H1 (cell line): Measurements from ENCODE around the gene ZNF860. TPM values are rescaled to one million over a fixed set of nuclear protein-coding genes. Genes with fewer than 3 reads are reported as not detected.

ENCODE experiments used
- CTCF ChIA-PET: fragments of 300-600 bp; sonication (Branson Sonifier 250); formaldehyde crosslinking; loops from one replicate; lab custom pipeline; 2021; ENCODE audit not compliant: partially characterized antibody; lab: Charles Lee
- POLR2A ChIA-PET: fragments of 300-600 bp; sonication (Branson Sonifier 250); formaldehyde crosslinking; loops from one replicate; lab custom pipeline; 2021; ENCODE audit warnings: inconsistent platforms; ENCODE audit not compliant: partially characterized antibody; lab: Charles Lee
- DNase-seq, 2 experiments: peaks; one replicate each; pipeline versions ENCODE4 v3.0.0 to v3.0.0-alpha.2; 2010 to 2022; ENCODE audit warnings: low spot score in 2 of 2, low read depth in 1 of 2, mixed read lengths in 1 of 2
- FAIRE-seq: peaks from 2 replicates; lab custom pipeline; 2011; peaks lifted over from hg19 to GRCh38; lab: Jason Lieb, UNC
- H2AFZ ChIP-seq: 2 replicates; pipeline ENCODE4 v1.8.1; 2012; ENCODE audit warnings: low read length, inconsistent platforms
- H2AK5ac ChIP-seq: 2 replicates; pipeline ENCODE4 v1.6.1; 2013; ENCODE audit warnings: low read depth, low read length
- H2BK120ac ChIP-seq: replicated peaks from 2 replicates; pipeline ENCODE3; 2013; ENCODE audit warnings: low read depth, low read length, inconsistent platforms
- H2BK12ac ChIP-seq: 2 replicates; pipeline ENCODE4 v1.6.1; 2013; ENCODE audit warnings: low read depth, low read length
- H2BK15ac ChIP-seq: 2 replicates; pipeline ENCODE4 v1.6.1; 2013; ENCODE audit warnings: low read length
- H2BK20ac ChIP-seq: 2 replicates; pipeline ENCODE4 v1.6.1; 2013; ENCODE audit warnings: low read length
- H2BK5ac ChIP-seq: 2 replicates; pipeline ENCODE4 v1.6.1; 2013; ENCODE audit warnings: low read depth, low read length
- H3K14ac ChIP-seq: 2 replicates; pipeline ENCODE4 v1.6.1; 2013; ENCODE audit warnings: inconsistent platforms; ENCODE audit not compliant: insufficient read length
- H3K18ac ChIP-seq: 2 replicates; pipeline ENCODE4 v1.6.1; 2013; ENCODE audit warnings: low read length; ENCODE audit errors: extremely low read depth
- H3K23ac ChIP-seq: 2 replicates; pipeline ENCODE4 v1.6.1; 2013; ENCODE audit warnings: inconsistent platforms; ENCODE audit not compliant: insufficient read length
- H3K23me2 ChIP-seq: 2 replicates; pipeline ENCODE4 v1.6.1; 2013; ENCODE audit warnings: low read depth, low read length
- H3K27ac ChIP-seq: 2 replicates; pipeline ENCODE4 v1.6.1; 2011; ENCODE audit warnings: low read depth, low read length, inconsistent platforms
- H3K27me3 ChIP-seq, 4 experiments: replicated peaks in 1 of 4; 1 replicate in 1 of 4; 2 replicates in 3 of 4; pipeline versions ENCODE4 v1.6.1 to v1.8.1; 2011 to 2013; ENCODE audit warnings: low read length in 3 of 4, mild to moderate bottlenecking in 3 of 4, inconsistent platforms in 2 of 4, mixed read lengths in 2 of 4, moderate library complexity in 1 of 4; ENCODE audit not compliant: control insufficient read depth in 3 of 4, insufficient read depth in 3 of 4; ENCODE audit errors: extremely low read depth in 1 of 4
- H3K36me3 ChIP-seq, 4 experiments: 2 replicates each; pipeline versions ENCODE4 v1.6.1 to v1.8.1; 2011 to 2013; ENCODE audit warnings: mild to moderate bottlenecking in 4 of 4, low read length in 3 of 4, moderate library complexity in 2 of 4, control low read depth in 1 of 4, inconsistent platforms in 1 of 4; ENCODE audit not compliant: insufficient read depth in 4 of 4, control insufficient read depth in 2 of 4
- H3K4ac ChIP-seq: replicated peaks from 2 replicates; pipeline ENCODE3; 2013; ENCODE audit warnings: low read length, low read depth, mixed read lengths, inconsistent platforms; ENCODE audit not compliant: insufficient read length
- H3K4me1 ChIP-seq, 4 experiments: replicated peaks in 1 of 4; 1 replicate in 1 of 4; 2 replicates in 3 of 4; pipeline versions ENCODE4 v1.6.1 to v1.8.1; 2011 to 2013; ENCODE audit warnings: low read length in 3 of 4, inconsistent platforms in 2 of 4, mixed read lengths in 1 of 4; ENCODE audit not compliant: insufficient read depth in 4 of 4, control insufficient read depth in 3 of 4
- H3K4me2 ChIP-seq, 2 experiments: 2 replicates each; pipeline versions ENCODE4 v1.6.1 to v1.8.1; 2011 to 2013; ENCODE audit warnings: low read depth in 2 of 2, low read length in 2 of 2, control low read depth in 1 of 2, inconsistent platforms in 1 of 2, mild to moderate bottlenecking in 1 of 2; ENCODE audit not compliant: insufficient read depth in 1 of 2
- H3K4me3 ChIP-seq, 4 experiments: fragments of 200-600, 300-600 bp in 1 of 4; sonication (generic), shearing (Covaris generic), sonication (Bioruptor Twin) in 1 of 4; 2 replicates each; pipeline versions ENCODE4 v1.5.1 to v1.8.1; 2011 to 2016; ENCODE audit warnings: low read length in 4 of 4, low read depth in 3 of 4, control low read depth in 2 of 4, inconsistent platforms in 2 of 4, mild to moderate bottlenecking in 2 of 4, mixed read lengths in 1 of 4, moderate library complexity in 1 of 4; ENCODE audit not compliant: insufficient read depth in 2 of 4; ENCODE audit errors: extremely low read depth in 1 of 4
- H3K56ac ChIP-seq: replicated peaks from 2 replicates; pipeline ENCODE3; 2013; ENCODE audit warnings: low read depth, mild to moderate bottlenecking, mixed read lengths, low read length, inconsistent platforms; ENCODE audit not compliant: insufficient read length
- H3K79me1 ChIP-seq: 2 replicates; pipeline ENCODE4 v1.6.1; 2013; ENCODE audit warnings: low read depth, low read length, control low read depth
- H3K79me2 ChIP-seq, 2 experiments: 2 replicates each; pipeline versions ENCODE4 v1.6.1 to v1.8.1; 2012 to 2013; ENCODE audit warnings: low read length in 2 of 2, mild to moderate bottlenecking in 2 of 2, inconsistent platforms in 1 of 2; ENCODE audit not compliant: insufficient read depth in 2 of 2, control insufficient read depth in 1 of 2
- H3K9ac ChIP-seq, 4 experiments: replicated peaks in 1 of 4; 1 replicate in 1 of 4; 2 replicates in 3 of 4; pipeline versions ENCODE4 v1.6.1 to v1.8.1; 2011 to 2013; ENCODE audit warnings: low read depth in 3 of 4, low read length in 3 of 4, control low read depth in 2 of 4, mild to moderate bottlenecking in 2 of 4, moderate library complexity in 2 of 4, inconsistent platforms in 1 of 4; ENCODE audit errors: extremely low read depth in 1 of 4
- H3K9me3 ChIP-seq, 2 experiments: 2 replicates each; pipeline versions ENCODE4 v1.6.1 to v1.8.1; 2012 to 2013; ENCODE audit warnings: mild to moderate bottlenecking in 2 of 2, moderate library complexity in 2 of 2, control low read depth in 1 of 2, inconsistent platforms in 1 of 2, low read depth in 1 of 2, low read length in 1 of 2, mixed read lengths in 1 of 2; ENCODE audit not compliant: insufficient read depth in 2 of 2
- H4K20me1 ChIP-seq, 2 experiments: replicated peaks in 1 of 2; 2 replicates each; pipeline versions ENCODE3 to v1.8.1; 2011 to 2013; ENCODE audit warnings: inconsistent platforms in 2 of 2, low read length in 2 of 2, mild to moderate bottlenecking in 1 of 2; ENCODE audit not compliant: insufficient read depth in 2 of 2, control insufficient read depth in 1 of 2
- H4K5ac ChIP-seq: 2 replicates; pipeline ENCODE4 v1.6.1; 2013; ENCODE audit warnings: low read length, low read depth, mixed read lengths, inconsistent platforms; ENCODE audit not compliant: insufficient read length
- H4K8ac ChIP-seq: 2 replicates; pipeline ENCODE4 v1.8.0; 2013; ENCODE audit warnings: mild to moderate bottlenecking, moderate library complexity, low read length, inconsistent platforms; ENCODE audit not compliant: insufficient read depth; ENCODE audit errors: extremely low read depth
- H4K91ac ChIP-seq: replicated peaks from 2 replicates; pipeline ENCODE3; 2013; ENCODE audit warnings: low read length, mixed read lengths, inconsistent platforms; ENCODE audit not compliant: insufficient read length
- ASH2L ChIP-seq: fragments of 200-600, 300-600 bp; sonication (generic); IDR thresholded peaks from one replicate; pipeline ENCODE4 v1.7.1; 2017; ENCODE audit warnings: low read length
- CHD1 ChIP-seq: IDR thresholded peaks from 2 replicates; pipeline ENCODE4 v1.6.1; 2012; ENCODE audit warnings: low read depth, low read length, improper control_type of control experiment
- CREB1 ChIP-seq: IDR thresholded peaks from 2 replicates; pipeline ENCODE4 v1.6.1; 2012; ENCODE audit warnings: inconsistent platforms
- EP300 ChIP-seq, 2 experiments: IDR thresholded peaks; 1 replicate in 1 of 2; 2 replicates in 1 of 2; pipeline ENCODE4 v1.6.1; 2011 to 2012; ENCODE audit warnings: low read depth in 2 of 2, low read length in 2 of 2, mild to moderate bottlenecking in 2 of 2, borderline replicate concordance in 1 of 2, inconsistent platforms in 1 of 2, moderate library complexity in 1 of 2
- KDM4A ChIP-seq: IDR thresholded peaks from one replicate; pipeline ENCODE4 v1.7.1; 2012; ENCODE audit warnings: low read depth, mild to moderate bottlenecking, moderate library complexity, low read length, inconsistent platforms; ENCODE audit not compliant: severe bottlenecking
- MAX ChIP-seq: IDR thresholded peaks from 2 replicates; pipeline ENCODE4 v1.6.1; 2012; ENCODE audit warnings: inconsistent platforms
- POU5F1 ChIP-seq: IDR thresholded peaks from 2 replicates; pipeline ENCODE4 v1.6.1; 2011; ENCODE audit warnings: low read depth, mild to moderate bottlenecking, low read length, moderate library complexity
- RXRA ChIP-seq: IDR thresholded peaks from 2 replicates; pipeline ENCODE4 v1.6.1; 2011; ENCODE audit warnings: low read depth, mild to moderate bottlenecking, low read length, moderate library complexity; ENCODE audit not compliant: insufficient read depth
- WGBS, 2 experiments: shearing (Covaris generic) in 1 of 2; methylation state at CpG; one replicate each; pipeline versions ENCODE4 v1.1.6 to v1.1.7; 2013 to 2015; ENCODE audit warnings: low lambda C conversion rate in 2 of 2, mixed read lengths in 2 of 2, inconsistent platforms in 1 of 2, low coverage in 1 of 2, missing lambda C conversion rate in 1 of 2; ENCODE audit not compliant: insufficient replicate concordance in 2 of 2, insufficient coverage in 1 of 2, insufficient read length in 1 of 2; ENCODE audit errors: extremely low coverage in 1 of 2, missing lambda C conversion rate in 1 of 2; 5-methylcytosine and 5-hydroxymethylcytosine counted together
- polyA plus RNA-seq, 7 experiments: library from polyadenylated mRNA; depleted of rRNA in 3 of 7; stranded (reverse) in 5 of 7; unstranded in 2 of 7; fragments of >200 nt in 5 of 7; fragments of 200-250 nt in 2 of 7; gene quantifications; 1 replicate in 5 of 7; 2 replicates in 1 of 7; 4 replicates in 1 of 7; pipeline versions ENCODE4 v1.2.1 to v1.2.3, GENCODE V29; 2011 to 2013; ENCODE audit warnings: missing spikeins in 2 of 7, mixed read lengths in 2 of 7
- total RNA-seq: library from RNA; stranded (reverse); fragmentation: NEBNext Ultra II Directional; extraction: Animal tissue kit (Norgen Biotek cat#: 25700); gene quantifications from 2 replicates; pipeline ENCODE4 v1.2.1, GENCODE V29; 2021

ZNF860 gene
- total and polyA plus RNA-seq, 2 of the 8 experiments (the other 6 are each of a cell fraction or from before 2014, with no cell fraction given): 3.2 to 8.6 TPM

GRCh38 chr3:32021748-32022147 is 40.2 kb downstream of the ZNF860 start:
- Histone ChIP-seq H2BK120ac (no peak overlapping the region), H3K9me3 (no peaks in the 10 kb centered on the region), H3K36me3 (no peaks in the 10 kb centered on the region), H3K56ac (no peak overlapping the region), H2AK5ac (no peak overlapping the region), H3K4me2 (no peak overlapping the region), H3K18ac (no peak overlapping the region), H3K9ac (no peak overlapping the region), H2BK20ac (no peak overlapping the region), H3K4me3 (no peak overlapping the region), H3K4ac (no peak overlapping the region), H3K23me2 (no peaks in the 10 kb centered on the region), H2BK12ac (no peak overlapping the region), H4K91ac (no peak overlapping the region), H2BK5ac (no peak overlapping the region), H3K23ac (no peak overlapping the region), H4K8ac (no peak overlapping the region), H2BK15ac (no peak overlapping the region), H2AFZ (no peak overlapping the region), H3K79me2 (no peaks in the 10 kb centered on the region), H3K79me1 (no peaks in the 10 kb centered on the region), H4K5ac (no peak overlapping the region), H3K27ac (no peak overlapping the region), H4K20me1 (no peaks in the 10 kb centered on the region), H3K4me1 (no peaks in the 10 kb centered on the region), H3K14ac (no peak overlapping the region), H3K27me3 (no peaks in the 10 kb centered on the region)
- POLR2A ChIA-PET: interaction anchor here (0.6 kb wide), 1 partner anchor 216 kb away, joined by 3 read pairs; no protein-coding TSS in a partner anchor
- TF ChIP-seq RXRA (no peak), CHD1 (no peak), ASH2L (no peak), POU5F1 (no peak), CREB1 (no peak), EP300 (IDR thresholded peaks at IDR 0.05; ENCODE audit: borderline replicate concordance in 1 of 2, low read depth in 2 of 2, low read length in 2 of 2) (no peak), MAX (no peak), KDM4A (no peak)
- CTCF ChIA-PET: interaction anchor here (0.6 to 2.3 kb wide), 7 partner anchors 46 to 353 kb away, joined by 3 to 8 read pairs (median 4); no protein-coding TSS in a partner anchor
- DNase-seq (no peak), FAIRE-seq (no peak)
- 76% methylated on average over 3 of the region's 3 CpGs; no CpG with 5 or more reads in 1 of the 2 experiments for WGBS, 2 experiments
